Measurements from ENCODE around the gene EPHB2.

- TF ChIP-seq CTCF (IDR thresholded peaks at IDR 0.05) (no peak), POLR2A (IDR thresholded peaks at IDR 0.05) (no peak)
Measured at GRCh38 chr1:22852144-22852655, 141.6 kb downstream of the EPHB2 start.
